Stimulated activated CD8-positive, alpha-beta memory T cell treated with anti-CD3 and anti-CD28 coated beads, Interleukin-4, amount 100 ng/mL, for 24 hours (primary cell): ENCODE results near the gene SLAMF7.
"Not testable (repeated sequence)": the region's sequence is repeated elsewhere in the genome, so short reads cannot be mapped to it uniquely, and the experiment has no call there.

ENCODE experiments used
- DNase-seq: peaks from one replicate; pipeline ENCODE4 v3.0.0-alpha.2; 2020; ENCODE audit warnings: low read depth

SLAMF7 gene

GRCh38 chr1:160739098-160739511 is at the start of gene SLAMF7:
Gene SLAMF7 (plus strand): TSS chr1:160739247. CDS start chr1:160739302, 55 bp downstream.
- no peak for DNase-seq

- DNase-seq = not testable (repeated sequence)
These were observed 46.7 kb upstream of the SLAMF7 start for GRCh38 chr1:160692390-160692789.

- DNase-seq = no peak
These were observed 36.9 kb upstream of the SLAMF7 start for GRCh38 chr1:160702100-160702499.

GRCh38 chr1:160704250-160704649 is 34.8 kb upstream of the SLAMF7 start:
- no peak for DNase-seq

GRCh38 chr1:160705212-160705621 is 33.8 kb upstream of the SLAMF7 start:
- DNase-seq = not testable (repeated sequence)

- no peak for DNase-seq
These were observed 33.3 kb upstream of the SLAMF7 start for GRCh38 chr1:160705742-160706141.

- DNase-seq = no peak
These were observed 32.4 kb upstream of the SLAMF7 start for GRCh38 chr1:160706526-160707235.

GRCh38 chr1:160707236-160708064 is 31.6 kb upstream of the SLAMF7 start:
- no peak for DNase-seq

- no peak for DNase-seq
These were observed 30.9 kb upstream of the SLAMF7 start for GRCh38 chr1:160708118-160708517.

GRCh38 chr1:160708801-160709200 is 30.2 kb upstream of the SLAMF7 start:
- DNase-seq = no peak

GRCh38 chr1:160709715-160710114 is 29.3 kb upstream of the SLAMF7 start:
- DNase-seq = no peak

- DNase-seq = no peak
These were observed 28.4 kb upstream of the SLAMF7 start for GRCh38 chr1:160710517-160711252.

- DNase-seq = no peak
These were observed 27.8 kb upstream of the SLAMF7 start for GRCh38 chr1:160711276-160711601.

GRCh38 chr1:160711602-160712311 is 27.3 kb upstream of the SLAMF7 start, which contains the start of gene CD48:
Gene CD48 (minus strand): TSS chr1:160711822. CDS start chr1:160711763, 59 bp downstream.
- no peak for DNase-seq

- not testable (repeated sequence) for DNase-seq
These were observed 26.4 kb upstream of the SLAMF7 start for GRCh38 chr1:160712525-160713080.

GRCh38 chr1:160713161-160713560 is 25.9 kb upstream of the SLAMF7 start:
- no peak for DNase-seq

GRCh38 chr1:160714034-160714648 is 24.9 kb upstream of the SLAMF7 start:
- DNase-seq = not testable (repeated sequence)

- DNase-seq = no peak
These were observed 23.0 kb upstream of the SLAMF7 start for GRCh38 chr1:160716013-160716412.

GRCh38 chr1:160717306-160717705 is 21.7 kb upstream of the SLAMF7 start:
- DNase-seq = no peak

- DNase-seq = no peak
These were observed 20.8 kb upstream of the SLAMF7 start for GRCh38 chr1:160718210-160718609.
